ENCODE results near the gene C4orf54.

The C4orf54 gene

DNA sequence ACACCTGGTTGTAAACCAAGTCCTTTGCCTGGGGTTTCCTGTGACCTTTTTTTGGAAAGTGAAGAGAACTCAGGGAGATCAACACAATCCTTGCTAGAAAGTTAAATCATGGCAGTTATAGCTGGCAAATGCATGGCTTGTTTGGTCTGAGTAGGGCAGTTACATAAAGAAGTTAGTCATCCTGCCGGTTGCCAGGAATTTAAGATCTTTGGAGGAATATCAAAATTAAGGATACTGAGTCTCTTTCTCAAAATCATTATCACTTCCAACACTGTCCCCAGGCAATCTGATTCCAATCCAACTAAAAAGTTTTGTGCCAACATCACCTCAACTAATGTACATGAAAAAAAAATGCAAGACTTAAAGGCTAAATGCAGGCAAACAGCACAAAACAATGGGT lies 40.3 kb downstream of the C4orf54 start:
- DNase-seq = no peak

DNA sequence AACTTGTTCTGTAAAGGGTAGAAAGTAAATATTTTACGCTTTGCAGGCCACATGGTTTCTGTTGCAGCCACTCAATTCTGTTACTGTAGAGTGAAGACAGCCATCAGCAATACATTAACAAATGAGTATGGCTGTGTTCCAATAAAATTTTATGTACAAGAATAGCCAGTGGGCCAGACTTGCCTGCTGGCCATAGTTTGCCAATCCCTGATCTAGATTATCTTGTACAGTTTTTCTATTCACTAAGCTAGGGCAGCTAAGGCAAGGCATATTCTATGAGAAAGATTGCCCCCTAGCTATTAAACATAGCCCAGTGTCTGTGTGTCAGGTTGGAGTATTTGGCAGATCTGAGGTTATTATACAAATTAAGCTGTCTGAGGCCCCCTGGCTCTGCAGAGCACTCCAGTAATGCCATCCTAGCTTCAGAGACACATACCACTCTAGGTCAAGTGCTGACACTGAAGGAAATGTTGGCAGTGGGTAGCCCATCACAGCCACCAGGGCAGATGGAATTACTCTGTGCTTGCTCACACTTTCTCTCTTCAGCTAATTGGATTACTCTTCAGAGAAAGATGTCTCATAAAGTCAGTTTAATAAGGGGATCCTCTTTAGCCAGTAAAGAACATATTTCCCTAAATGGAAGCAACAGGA lies 42.3 kb downstream of the C4orf54 start:
- no peak for DNase-seq

GRCh38 chr4:99614491-99614890 lies 43.1 kb downstream of the C4orf54 start:
- DNase-seq = no peak

- no peak for DNase-seq
Observed at GRCh38 chr4:99612704-99613103, 44.9 kb downstream of the C4orf54 start.

DNA sequence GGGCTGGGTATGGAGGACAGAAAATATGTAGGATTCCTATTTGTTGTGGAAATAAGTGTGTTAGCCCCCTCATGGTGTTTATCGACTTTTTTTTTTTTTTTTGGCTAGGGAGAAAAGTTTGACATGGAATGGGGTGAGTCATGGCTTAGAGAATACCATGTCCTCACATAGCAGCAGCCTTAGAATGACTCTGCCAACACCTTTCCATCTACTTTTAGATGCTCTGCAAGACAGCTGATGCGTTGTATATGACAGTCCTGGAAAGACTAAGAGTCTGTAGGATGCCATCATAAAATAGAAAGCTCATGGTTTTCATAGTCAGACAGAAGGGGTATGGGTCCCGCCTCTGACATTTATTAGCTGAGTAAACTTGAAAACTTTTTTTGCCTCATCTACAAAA lies 45.3 kb downstream of the C4orf54 start:
- no peak for DNase-seq

DNA sequence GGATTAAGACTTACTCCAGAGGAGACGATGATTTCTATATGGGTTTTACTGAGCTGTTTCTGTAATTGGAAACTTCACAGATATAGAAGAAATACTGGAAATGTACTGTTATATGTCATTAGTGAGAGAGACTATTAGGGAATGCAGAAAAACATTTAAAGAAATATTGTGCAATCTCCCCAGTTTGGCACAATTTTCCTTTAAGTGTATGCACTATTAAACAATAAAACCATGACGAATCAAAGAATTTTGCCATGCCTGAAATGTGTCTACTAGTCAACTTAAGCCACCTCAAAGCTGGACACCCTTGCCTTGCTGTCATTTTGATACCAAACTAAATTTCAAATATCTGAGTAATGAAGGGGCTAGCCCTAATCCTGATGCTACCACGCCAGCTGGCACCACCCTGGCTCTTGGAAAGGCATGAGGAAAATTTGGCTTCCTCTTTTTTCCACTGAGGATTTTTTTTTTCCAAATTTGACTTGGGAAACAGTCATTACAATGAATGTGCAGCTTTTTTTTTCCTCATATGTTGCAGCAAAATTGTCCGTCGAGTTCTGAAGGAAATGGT lies 46.9 kb downstream of the C4orf54 start:
- DNase-seq = peak; percentile 42

- no peak for DNase-seq
Observed at GRCh38 chr4:99608417-99608816, 49.2 kb downstream of the C4orf54 start.

Measured in right forelimb (tissue), 1 donor.